Astrocyte (in vitro differentiated cells and primary cell): ENCODE data around the gene INSC.

ENCODE experiments used
- CTCF ChIP-seq: IDR thresholded peaks from 2 replicates; pipeline ENCODE4 v1.5.1; 2011; ENCODE audit warnings: low read depth, mild to moderate bottlenecking, inconsistent platforms, low read length, moderate library complexity; ENCODE audit not compliant: insufficient read depth
- EZH2 ChIP-seq: IDR thresholded peaks from 2 replicates; pipeline ENCODE4 v1.6.1; 2012; ENCODE audit warnings: mild to moderate bottlenecking, low read length, inconsistent platforms; ENCODE audit not compliant: insufficient read depth

- TF ChIP-seq EZH2 = no peak
- TF ChIP-seq CTCF = no peak
Measured at GRCh38 chr11:15091625-15092024, 23.1 kb upstream of the INSC start.
